GM12878 (cell line): ENCODE results near the gene TP53I11. TPM values are rescaled to one million over a fixed set of nuclear protein-coding genes. Genes with fewer than 3 reads are reported as not detected.

Experiments
- ATAC-seq: fragments of 200-7000 bp; cut with Tn5 transposase; 3 replicates; pipeline ENCODE4 v1.9.1; 2020; ENCODE audit warnings: mild to moderate bottlenecking, moderate library complexity
- BruUV-seq: library from RNA; stranded (reverse); fragments of 400-500 nt; replicated peaks from 2 replicates; lab custom pipeline; 2021; lab: Mats Ljungman, UMichigan
- CTCF ChIA-PET: fragments of 300-600 bp; sonication (Branson Sonifier 250); formaldehyde crosslinking; extraction: SDS; loops from one replicate; lab custom pipeline; 2021; ENCODE audit warnings: inconsistent platforms; lab: Yijun Ruan, JAX
- POLR2A ChIA-PET: fragments of 350-600 bp; formaldehyde crosslinking; extraction: SDS; loops from one replicate; lab custom pipeline; 2021; ENCODE audit warnings: inconsistent platforms; lab: Charles Lee
- RAD21 ChIA-PET: fragments of 300-600 bp; sonication (Branson Sonifier 250); formaldehyde crosslinking; loops from one replicate; lab custom pipeline; 2023; ENCODE audit warnings: antibody characterized with exemption; ENCODE audit not compliant: unreplicated experiment; lab: Charles Lee
- SMC1A ChIA-PET: fragments of 300-600 bp; sonication (Branson Sonifier 250); formaldehyde crosslinking; loops from one replicate; lab custom pipeline; 2023; ENCODE audit not compliant: unreplicated experiment, uncharacterized antibody; lab: Charles Lee
- DNase-seq: peaks from one replicate; pipeline ENCODE4 v3.0.0-alpha.2; 2011; ENCODE audit warnings: low read depth, low spot score
- FAIRE-seq: peaks from 3 replicates; lab custom pipeline; 2011; peaks lifted over from hg19 to GRCh38; lab: Jason Lieb, UNC
- H2AFZ ChIP-seq: 2 replicates; pipeline ENCODE4 v1.6.0; 2011; ENCODE audit warnings: low read depth, low read length, control low read depth; ENCODE audit not compliant: control insufficient read depth
- H3K27ac ChIP-seq: 2 replicates; pipeline ENCODE4 v1.5.1; 2011; ENCODE audit warnings: control low read depth; ENCODE audit not compliant: control insufficient read depth, insufficient read depth
- H3K27me3 ChIP-seq, 2 experiments: replicated peaks in 1 of 2; 2 replicates each; pipeline versions ENCODE4 v1.6.0 to v1.6.1; 2011; ENCODE audit warnings: low read length in 1 of 2; ENCODE audit not compliant: control insufficient read depth in 2 of 2, insufficient read depth in 2 of 2
- H3K36me3 ChIP-seq, 2 experiments: 2 replicates each; pipeline ENCODE4 v1.5.1; 2011; ENCODE audit warnings: low read length in 1 of 2; ENCODE audit not compliant: control insufficient read depth in 2 of 2, insufficient read depth in 2 of 2
- H3K4me1 ChIP-seq: 2 replicates; pipeline ENCODE4 v1.6.1; 2011; ENCODE audit warnings: mild to moderate bottlenecking, low read length, moderate library complexity, mixed read lengths; ENCODE audit not compliant: control insufficient read depth, insufficient read depth
- H3K4me2 ChIP-seq: 2 replicates; pipeline ENCODE4 v1.6.0; 2011; ENCODE audit warnings: control low read depth; ENCODE audit not compliant: control insufficient read depth, insufficient read depth
- H3K4me3 ChIP-seq: fragments of 200-600 bp; sonication (generic); 2 replicates; pipeline ENCODE4 v1.5.1; 2016
- H3K79me2 ChIP-seq: 2 replicates; pipeline ENCODE4 v1.6.0; 2011; ENCODE audit warnings: low read length; ENCODE audit not compliant: control insufficient read depth, insufficient read depth
- H3K9ac ChIP-seq: 2 replicates; pipeline ENCODE4 v1.8.0; 2011; ENCODE audit warnings: low read length, control low read depth, mixed read lengths; ENCODE audit not compliant: control insufficient read depth, insufficient read depth
- H3K9me3 ChIP-seq: replicated peaks from 3 replicates; pipeline ENCODE4 v1.5.1; 2011; ENCODE audit warnings: mild to moderate bottlenecking, low read length; ENCODE audit not compliant: control insufficient read depth, insufficient read depth
- H4K20me1 ChIP-seq: 2 replicates; pipeline ENCODE4 v1.6.0; 2011; ENCODE audit not compliant: control insufficient read depth, insufficient read depth
- ATF7 ChIP-seq: fragments of 450-650 bp; IDR thresholded peaks from 2 replicates; pipeline ENCODE4 v1.6.1; 2016; ENCODE audit warnings: low read depth, mild to moderate bottlenecking
- CEBPZ ChIP-seq: fragments of 150-350 bp; IDR thresholded peaks from 2 replicates; pipeline ENCODE4 v1.6.1; 2016; ENCODE audit warnings: low read depth, low read length
- E2F4 ChIP-seq: IDR thresholded peaks from 2 replicates; pipeline ENCODE4 v1.6.1; 2012; ENCODE audit warnings: low read depth, low read length, improper control_type of control experiment
- HDAC2 ChIP-seq: fragments of 200-600 bp; sonication (generic); IDR thresholded peaks from 2 replicates; pipeline ENCODE4 v1.6.1; 2017
- MAX ChIP-seq: IDR thresholded peaks from 2 replicates; pipeline ENCODE4 v1.6.1; 2012; ENCODE audit warnings: low read depth, low read length, improper control_type of control experiment
- MYC ChIP-seq: IDR thresholded peaks from 2 replicates; pipeline ENCODE4 v1.6.1; 2011; ENCODE audit warnings: mild to moderate bottlenecking, low read length, moderate library complexity, inconsistent platforms; ENCODE audit not compliant: insufficient read depth, insufficient replicate concordance, insufficient read length, severe bottlenecking
- RAD21 ChIP-seq: IDR thresholded peaks from 2 replicates; pipeline ENCODE4 v1.6.1; 2011; ENCODE audit warnings: mild to moderate bottlenecking, low read depth, low read length, moderate library complexity; ENCODE audit not compliant: insufficient read depth
- RELA ChIP-seq: fragments of 450-650 bp; IDR thresholded peaks from 2 replicates; pipeline ENCODE4 v1.8.0; 2014; ENCODE audit warnings: borderline replicate concordance; ENCODE audit not compliant: partially characterized antibody
- SREBF1 ChIP-seq: IDR thresholded peaks from 2 replicates; pipeline ENCODE4 v1.6.1; 2012; ENCODE audit warnings: mild to moderate bottlenecking, low read length
- SUPT20H ChIP-seq: IDR thresholded peaks from 2 replicates; pipeline ENCODE4 v1.6.1; 2011; ENCODE audit warnings: low read depth, mild to moderate bottlenecking, low read length, moderate library complexity, borderline replicate concordance; ENCODE audit not compliant: control insufficient read depth
- ZNF207 ChIP-seq: fragments of 450-650 bp; IDR thresholded peaks from 2 replicates; pipeline ENCODE4 v1.6.1; 2014; ENCODE audit warnings: antibody characterized with exemption, mild to moderate bottlenecking, borderline replicate concordance
- ZNF217 ChIP-seq: fragments of 450-650 bp; IDR thresholded peaks from 2 replicates; pipeline ENCODE4 v1.6.1; 2017; ENCODE audit warnings: antibody characterized with exemption, mild to moderate bottlenecking
- ZNF384 ChIP-seq: IDR thresholded peaks from 2 replicates; pipeline ENCODE4 v1.6.1; 2012; ENCODE audit warnings: low read depth, mild to moderate bottlenecking, low read length, improper control_type of control experiment, borderline replicate concordance
- ZNF622 ChIP-seq: fragments of 450-650 bp; IDR thresholded peaks from 2 replicates; pipeline ENCODE4 v1.6.1; 2017; ENCODE audit warnings: mild to moderate bottlenecking, inconsistent platforms
- ZZZ3 ChIP-seq: IDR thresholded peaks from 2 replicates; pipeline ENCODE4 v1.6.1; 2011; ENCODE audit warnings: low read depth; ENCODE audit not compliant: control insufficient read depth, insufficient read length
- WGBS: methylation state at CpG from one replicate; pipeline ENCODE4 v1.1.6; 2016; ENCODE audit warnings: low lambda C conversion rate; ENCODE audit not compliant: insufficient replicate concordance, insufficient coverage; ENCODE audit errors: missing lambda C conversion rate; 5-methylcytosine and 5-hydroxymethylcytosine counted together
- in situ Hi-C: fragments of 300-500 bp; cut with MboI; formaldehyde crosslinking; loops from 9 replicates; pipeline ENCODE4 v1.14.3; 2018; ENCODE audit warnings: mixed read lengths
- intact Hi-C: fragments of 100-400 bp; cut with micrococcal nuclease; formaldehyde crosslinking; loops from one replicate; pipeline ENCODE4 v1.14.2; 2022; ENCODE audit not compliant: unreplicated experiment
- polyA plus RNA-seq, 11 experiments: library from polyadenylated mRNA; depleted of rRNA in 4 of 11; unstranded in 6 of 11; stranded (reverse) in 5 of 11; fragments of >200 nt; fragmentation: Nextera tagmentation in 4 of 11; fragmentation: Illumina TruSeq in 1 of 11; extraction: Ambion mirVana in 4 of 11; extraction: Trizol in 1 of 11; gene quantifications; 1 replicate in 1 of 11; 2 replicates in 10 of 11; pipeline versions ENCODE4 v1.2.1 to v1.2.3, GENCODE V29; 2011 to 2016; ENCODE audit warnings: inconsistent platforms in 2 of 11, missing spikeins in 2 of 11, low read depth in 1 of 11
- total RNA-seq, 4 experiments: library from RNA; depleted of rRNA in 3 of 4; stranded (reverse); fragments of >200 nt in 3 of 4; fragmentation: Illumina TruSeq in 1 of 4; extraction: Trizol in 1 of 4; gene quantifications; 2 replicates each; pipeline versions ENCODE4 v1.2.1 to v1.2.3, GENCODE V29; 2013 to 2021

The TP53I11 gene
- total and polyA plus RNA-seq, 10 of the 15 experiments (the other 5 are each of a cell fraction or from before 2014, with no cell fraction given) = 0.03 to 0.28 (median 0.17) TPM; not detected in 3

- 21% methylated on average over 13 of the region's 13 CpGs for WGBS
- no peak for ATAC-seq
- H3K36me3 ChIP-seq = no peaks in the 10 kb centered on the region
- intact Hi-C loops = no loop called here
- ChIA-PET SMC1A (no interaction called here), CTCF (no interaction called here), RAD21 (no interaction called here), POLR2A (no interaction called here)
- H3K9ac ChIP-seq = no peak overlapping the region
- no peaks in the 10 kb centered on the region for H3K4me1 ChIP-seq
- no peaks in the 10 kb centered on the region; a peak in 1 of 4 replicates for H3K27me3 ChIP-seq
- FAIRE-seq = no peak
- in situ Hi-C loops = no loop called here
- H3K4me2 ChIP-seq = no peak overlapping the region
- H3K4me3 ChIP-seq = no peak overlapping the region
- H3K27ac ChIP-seq = no peak overlapping the region
- H2AFZ ChIP-seq = no peak overlapping the region
- BruUV-seq = no TSS peak
- H4K20me1 ChIP-seq = no peaks in the 10 kb centered on the region
- H3K9me3 ChIP-seq = no peaks in the 10 kb centered on the region
- DNase-seq = no peak
- H3K79me2 ChIP-seq = no peaks in the 10 kb centered on the region
- TF ChIP-seq MAX (no peak), HDAC2 (no peak), SREBF1 (no peak), SUPT20H (no peak), RELA (no peak), MYC (no peak), ZNF622 (no peak), ZNF217 (no peak), ZNF207 (no peak), CEBPZ (no peak), E2F4 (no peak), RAD21 (no peak), ATF7 (no peak), ZNF384 (no peak), ZZZ3 (no peak)
Measured at GRCh38 chr11:44973632-44974401, 23.1 kb upstream of the TP53I11 start.
